Right lobe of liver (tissue), 6 donors: ENCODE data around the gene TRPM6. TPM values are rescaled to one million over a fixed set of nuclear protein-coding genes. Genes with fewer than 3 reads are reported as not detected.

Source experiments
- ATAC-seq, 4 donors: fragments of 200-7000 bp; cut with Tn5 transposase; one replicate each; pipeline ENCODE4 v1.9.1; 2020; ENCODE audit warnings: mild to moderate bottlenecking in 4 of 4, moderate library complexity in 4 of 4
- DNase-seq, 3 donors: peaks; one replicate each; pipeline ENCODE4 v3.0.0-alpha.2; 2020
- H3K27ac ChIP-seq, 3 donors: fragments of 200-600 bp; one replicate each; pipeline ENCODE4 v1.8.0; 2022
- H3K27me3 ChIP-seq, 2 donors: fragments of 200-600 bp; one replicate each; pipeline ENCODE4 v1.8.0; 2022
- H3K36me3 ChIP-seq, 4 donors: fragments of 200-600 bp; sonication (generic) in 1 of 4; one replicate each; pipeline versions ENCODE4 v1.5.1 to v1.8.0; 2017 to 2022; ENCODE audit warnings: control low read depth in 1 of 4
- H3K4me1 ChIP-seq, 4 donors: fragments of 200-600 bp; sonication (generic) in 1 of 4; one replicate each; pipeline versions ENCODE4 v1.5.1 to v1.8.0; 2017 to 2022; ENCODE audit warnings: control low read depth in 1 of 4
- H3K4me3 ChIP-seq, 3 donors: fragments of 200-600 bp; one replicate each; pipeline ENCODE4 v1.8.0; 2022
- H3K9me3 ChIP-seq, 4 donors: fragments of 200-600 bp; sonication (generic) in 1 of 4; one replicate each; pipeline versions ENCODE4 v1.5.1 to v1.8.0; 2017 to 2022; ENCODE audit warnings: control low read depth in 1 of 4
- CTCF ChIP-seq, 4 donors: fragments of 200-600 bp in 3 of 4; fragments of 450-650 bp in 1 of 4; IDR thresholded peaks; one replicate each; pipeline versions ENCODE4 v1.5.1 to v1.8.0; 2016 to 2022; ENCODE audit warnings: antibody characterized with exemption in 4 of 4, mild to moderate bottlenecking in 2 of 4
- POLR2A ChIP-seq: fragments of 450-650 bp; IDR thresholded peaks from one replicate; pipeline ENCODE4 v1.6.1; 2017; ENCODE audit warnings: antibody characterized with exemption, mild to moderate bottlenecking
- WGBS: methylation state at CpG from one replicate; pipeline ENCODE4 v1.1.6; 2018; ENCODE audit warnings: low coverage, low lambda C conversion rate; ENCODE audit not compliant: insufficient coverage; ENCODE audit errors: missing lambda C conversion rate; 5-methylcytosine and 5-hydroxymethylcytosine counted together
- intact Hi-C, 2 donors: fragments of 100-400 bp; cut with DNase I; formaldehyde crosslinking; loops; one replicate each; pipeline versions ENCODE4 v1.11.2 to v1.14.1; 2022
- total RNA-seq, 6 experiments: library from RNA; depleted of rRNA in 2 of 6; stranded (reverse); fragments of >200 nt in 2 of 6; fragmentation: NEBNext Ultra II Directional in 3 of 6; extraction: Animal tissue kit (Norgen Biotek cat#: 25700) in 3 of 6; gene quantifications; one replicate each; pipeline versions ENCODE4 v1.1.0 to v1.2.4, GENCODE V29; 2016 to 2023
- donor health status: DM: no; HTN: yes; CAD: no.
- donor health status: DM: no; HTN: no; CAD: no.
- donor health status: DM: no; HTN: no; CAD: no.
- donor health status: DM: no; HTN: yes; CAD: no.
- donor health status: DM: no; HTN: yes; CAD: no.

The TRPM6 gene
- total RNA-seq, 6 experiments from 2014 or later: 0.05 to 0.24 (median 0.15) TPM; not detected in 1

DNA sequence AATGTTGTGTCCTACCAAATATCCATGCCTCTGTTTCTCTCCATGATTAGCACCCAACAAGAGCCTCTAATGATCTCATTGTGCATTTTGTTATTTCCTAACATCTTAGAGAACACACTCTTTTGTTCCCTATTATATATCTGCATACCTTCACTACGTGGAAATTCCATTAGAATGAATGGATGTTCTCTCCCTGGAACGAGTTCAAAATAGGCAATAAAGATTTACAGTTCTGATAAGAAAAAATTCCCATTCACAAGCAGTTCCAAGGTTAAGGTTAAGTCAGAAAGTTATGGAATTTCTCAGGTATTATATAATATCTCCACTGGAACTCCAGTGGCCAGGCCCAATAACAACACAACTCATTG is 83.7 kb downstream of the TRPM6 start:
- no peaks in the 10 kb centered on the region for H3K9me3 ChIP-seq
- intact Hi-C loops: no loop called here
- H3K27me3 ChIP-seq: no peaks in the 10 kb centered on the region
- no peaks in the 10 kb centered on the region for H3K4me1 ChIP-seq
- no peak overlapping the region for H3K27ac ChIP-seq
- no peak for TF ChIP-seq CTCF (IDR thresholded peaks at IDR 0.05)
- TF ChIP-seq POLR2A: no peak
- H3K4me3 ChIP-seq: no peak overlapping the region
- ATAC-seq (no peak), DNase-seq (no peak)
- 51% methylated on average over 2 of the region's 2 CpGs for WGBS
- H3K36me3 ChIP-seq: no peaks in the 10 kb centered on the region

DNA sequence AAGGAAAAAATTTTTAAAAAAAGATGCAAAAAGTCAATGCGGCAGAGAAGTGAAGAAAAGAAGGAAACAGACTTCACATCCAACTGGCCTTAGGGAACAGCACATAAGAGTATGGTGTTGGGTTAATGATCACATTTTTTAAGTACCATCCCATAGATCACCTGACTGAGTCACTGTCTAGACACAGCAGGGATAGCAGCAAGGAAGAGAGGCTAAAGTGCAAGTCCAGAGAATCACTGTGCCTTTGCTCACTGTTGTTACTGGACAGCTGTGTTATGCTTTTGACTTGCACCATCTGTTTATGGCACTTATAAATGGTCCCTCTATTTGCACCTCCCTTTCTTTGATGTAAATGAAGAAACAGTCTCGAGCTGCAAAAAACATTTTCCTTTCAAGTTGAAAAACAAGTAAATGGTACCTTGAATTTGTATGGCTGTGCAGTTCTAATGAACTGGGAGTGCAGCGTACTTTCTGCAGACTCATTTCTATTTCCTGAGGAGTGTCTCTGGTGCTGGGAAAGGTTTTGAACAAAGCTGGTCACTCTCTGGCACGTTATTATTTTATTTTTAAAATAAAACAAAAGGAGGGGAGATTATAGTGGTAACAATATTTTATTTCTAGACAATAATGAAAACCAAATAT is 84.2 kb downstream of the TRPM6 start:
- Histone ChIP-seq H3K27ac (no peak overlapping the region), H3K36me3 (no peaks in the 10 kb centered on the region), H3K9me3 (no peaks in the 10 kb centered on the region), H3K4me3 (no peak overlapping the region), H3K27me3 (no peaks in the 10 kb centered on the region), H3K4me1 (no peaks in the 10 kb centered on the region)
- TF ChIP-seq CTCF (IDR thresholded peaks at IDR 0.05) (no peak), POLR2A (no peak)
- WGBS: 52% methylated on average over 4 of the region's 4 CpGs
- DNase-seq: no peak
- intact Hi-C loops: no loop called here
- ATAC-seq: no peak

DNA sequence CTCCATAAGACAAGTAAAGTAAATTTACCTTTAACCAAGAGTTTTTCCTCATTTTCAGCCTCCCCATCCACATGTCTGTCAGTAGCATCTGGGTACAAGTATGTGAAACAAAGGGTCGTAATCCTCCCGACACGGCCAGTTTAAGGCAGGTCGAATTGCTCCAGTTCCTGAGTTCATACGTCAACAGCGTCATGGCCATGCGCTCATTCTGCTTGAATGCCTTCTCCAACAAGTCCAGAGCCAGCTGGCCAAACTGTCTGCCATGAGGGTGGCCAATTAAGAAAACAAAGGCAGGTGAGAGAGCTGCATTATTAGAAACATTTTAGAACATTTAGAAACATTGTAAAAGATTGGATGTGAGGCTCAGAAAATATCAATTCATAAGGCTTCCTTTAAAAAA is 87.5 kb downstream of the TRPM6 start:
- Histone ChIP-seq H3K27ac (no peak overlapping the region), H3K4me1 (no peaks in the 10 kb centered on the region), H3K27me3 (no peaks in the 10 kb centered on the region), H3K4me3 (no peak overlapping the region), H3K36me3 (no peaks in the 10 kb centered on the region), H3K9me3 (no peaks in the 10 kb centered on the region)
- no peak for TF ChIP-seq POLR2A
- no peak for TF ChIP-seq CTCF (IDR thresholded peaks at IDR 0.05)
- intact Hi-C loops: no loop called here
- ATAC-seq (no peak), DNase-seq (no peak)
- 75% methylated on average over 7 of the region's 7 CpGs for WGBS

GRCh38 chr9:74795803-74796202 is 91.9 kb downstream of the TRPM6 start:
- Histone ChIP-seq H3K4me1 (no peaks in the 10 kb centered on the region), H3K36me3 (no peaks in the 10 kb centered on the region), H3K4me3 (no peak overlapping the region), H3K9me3 (no peaks in the 10 kb centered on the region), H3K27me3 (no peaks in the 10 kb centered on the region), H3K27ac (no peak overlapping the region)
- ATAC-seq (no peak), DNase-seq (no peak)
- TF ChIP-seq POLR2A (no peak), CTCF (IDR thresholded peaks at IDR 0.05) (no peak)
- intact Hi-C loops: no loop called here
- WGBS: 12% methylated on average over 1 of the region's 1 CpG

DNA sequence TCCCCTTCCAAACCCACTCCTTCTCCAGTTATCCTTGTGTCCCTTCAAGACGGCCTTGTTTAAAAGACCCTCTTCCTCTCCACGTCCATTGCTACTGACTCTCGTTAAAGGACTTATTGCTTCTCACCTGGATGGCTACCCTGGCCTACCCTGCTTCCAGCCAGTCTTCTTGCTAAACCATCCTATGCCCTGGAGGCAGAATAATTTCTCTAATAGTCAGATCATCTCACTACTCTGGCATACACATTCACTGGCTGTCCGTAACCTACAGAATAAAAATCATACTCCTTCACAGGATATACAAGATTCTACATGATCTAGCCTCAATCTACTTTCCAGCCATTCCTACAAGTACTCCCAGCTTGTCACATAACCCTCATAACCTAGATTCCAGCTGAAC is 92.6 kb downstream of the TRPM6 start:
- WGBS: 62% methylated on average over 4 of the region's 4 CpGs
- H3K9me3 ChIP-seq: no peaks in the 10 kb centered on the region
- H3K36me3 ChIP-seq: no peaks in the 10 kb centered on the region
- no peak for DNase-seq
- TF ChIP-seq POLR2A: no peak
- no peak for TF ChIP-seq CTCF (IDR thresholded peaks at IDR 0.05)
- H3K27me3 ChIP-seq: no peaks in the 10 kb centered on the region
- H3K27ac ChIP-seq: no peak overlapping the region
- no peak for ATAC-seq
- H3K4me3 ChIP-seq: no peak overlapping the region
- no peaks in the 10 kb centered on the region for H3K4me1 ChIP-seq
- intact Hi-C loops: no loop called here
